ENCODE results near the gene TPM1. TPM values are rescaled to one million over a fixed set of nuclear protein-coding genes. Genes with fewer than 3 reads are reported as not detected.

Gene TPM1
- total RNA-seq, 1 experiment from 2014 or later: 421 TPM

GRCh38 chr15:63040509-63040908 lies 2.0 kb upstream of the TPM1 start (continued):
- TF ChIP-seq AR (CRISPR knock-in tag; IDR thresholded peaks at IDR 0.05) (no peak), HMGXB4 (CRISPR knock-in tag; IDR thresholded peaks at IDR 0.05) (no peak), STAT6 (CRISPR knock-in tag; conservative IDR thresholded peaks at IDR 0.05; ENCODE audit: low read depth) (no peak)

GRCh38 chr15:63040954-63041353 lies 1.6 kb upstream of the TPM1 start:
- H3K27ac Mint-ChIP-seq: peak overlapping the region; percentile 21; the same call in 1 of the 2 replicates
- no peak for TF ChIP-seq USF1 (CRISPR knock-in tag; IDR thresholded peaks at IDR 0.05)
- no peak for TF ChIP-seq ZNF423 (CRISPR knock-in tag; IDR thresholded peaks at IDR 0.05)
- no peak for TF ChIP-seq ZBTB21 (CRISPR knock-in tag; IDR thresholded peaks at IDR 0.05; ENCODE audit: borderline replicate concordance)
- TF ChIP-seq FOXP4 (CRISPR knock-in tag; IDR thresholded peaks at IDR 0.05): no peak
- TF ChIP-seq FOXJ3 (CRISPR knock-in tag; IDR thresholded peaks at IDR 0.05; ENCODE audit: borderline replicate concordance): no peak
- TF ChIP-seq NFATC4 (CRISPR knock-in tag; IDR thresholded peaks at IDR 0.05): no peak
- TF ChIP-seq NFYB (CRISPR knock-in tag; conservative IDR thresholded peaks at IDR 0.05; ENCODE audit: low read depth): no peak
- no peak for TF ChIP-seq AR (CRISPR knock-in tag; IDR thresholded peaks at IDR 0.05)
- TF ChIP-seq CBFB (CRISPR knock-in tag; IDR thresholded peaks at IDR 0.05; ENCODE audit: low read depth): no peak
- POLR2A ChIA-PET: interaction anchor here (0.8 kb wide), 1 partner anchor 382 kb away, joined by 3 read pairs; no protein-coding TSS in a partner anchor
- DNase-seq (ENCODE audit: low spot score) (no peak), ATAC-seq (no peak)
- H3K4me3 Mint-ChIP-seq: peak overlapping the region; percentile 97
- peaks cover 7% of the 10 kb centered on the region for H3K27me3 Mint-ChIP-seq (ENCODE audit: low read depth)
- CTCF ChIA-PET: interaction anchor here (0.8 to 4.3 kb wide), 3 partner anchors 7 to 193 kb away, joined by 3 to 27 read pairs (median 3); no protein-coding TSS in a partner anchor
- peaks cover 27% of the 10 kb centered on the region for H3K36me3 Mint-ChIP-seq
- peaks cover 55% of the 10 kb centered on the region for H3K4me1 Mint-ChIP-seq
- peaks cover 7% of the 10 kb centered on the region for H3K9me3 Mint-ChIP-seq
